Measurements from ENCODE around the gene CAMK1D. TPM values are rescaled to one million over a fixed set of nuclear protein-coding genes. Genes with fewer than 3 reads are reported as not detected.

The CAMK1D gene
- total RNA-seq, 4 donors from 2014 or later: 5.6 to 23.9 (median 7.4) TPM

DNA sequence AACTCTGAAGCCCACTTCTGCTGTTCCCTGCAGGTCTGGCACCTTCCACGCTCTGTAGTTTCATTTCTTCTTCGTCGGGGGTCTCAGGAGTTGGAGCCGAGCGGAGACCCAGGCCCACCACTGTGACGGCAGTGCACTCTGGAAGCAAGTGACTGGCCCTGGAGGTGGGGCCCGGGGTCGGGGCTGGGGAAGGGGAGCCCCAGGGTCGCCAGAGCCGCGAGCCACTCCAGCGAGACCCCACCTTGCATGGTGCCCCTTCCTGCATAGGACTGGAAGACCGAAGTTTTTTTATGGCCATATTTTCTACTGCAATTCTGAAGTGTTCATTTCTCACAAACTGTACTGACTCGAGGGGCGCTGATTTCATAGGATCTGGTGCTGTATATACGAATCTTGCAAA, 479.4 kb downstream of the CAMK1D start:
- Histone ChIP-seq H3K4me1 (no peaks in the 10 kb centered on the region), H3K36me3 (no peaks in the 10 kb centered on the region), H3K27me3 (no peaks in the 10 kb centered on the region), H3K4me3 (no peak overlapping the region), H3K9me3 (no peaks in the 10 kb centered on the region), H3K27ac (no peak overlapping the region)
- DNase-seq: no peak
- TF ChIP-seq, protein P1, sequence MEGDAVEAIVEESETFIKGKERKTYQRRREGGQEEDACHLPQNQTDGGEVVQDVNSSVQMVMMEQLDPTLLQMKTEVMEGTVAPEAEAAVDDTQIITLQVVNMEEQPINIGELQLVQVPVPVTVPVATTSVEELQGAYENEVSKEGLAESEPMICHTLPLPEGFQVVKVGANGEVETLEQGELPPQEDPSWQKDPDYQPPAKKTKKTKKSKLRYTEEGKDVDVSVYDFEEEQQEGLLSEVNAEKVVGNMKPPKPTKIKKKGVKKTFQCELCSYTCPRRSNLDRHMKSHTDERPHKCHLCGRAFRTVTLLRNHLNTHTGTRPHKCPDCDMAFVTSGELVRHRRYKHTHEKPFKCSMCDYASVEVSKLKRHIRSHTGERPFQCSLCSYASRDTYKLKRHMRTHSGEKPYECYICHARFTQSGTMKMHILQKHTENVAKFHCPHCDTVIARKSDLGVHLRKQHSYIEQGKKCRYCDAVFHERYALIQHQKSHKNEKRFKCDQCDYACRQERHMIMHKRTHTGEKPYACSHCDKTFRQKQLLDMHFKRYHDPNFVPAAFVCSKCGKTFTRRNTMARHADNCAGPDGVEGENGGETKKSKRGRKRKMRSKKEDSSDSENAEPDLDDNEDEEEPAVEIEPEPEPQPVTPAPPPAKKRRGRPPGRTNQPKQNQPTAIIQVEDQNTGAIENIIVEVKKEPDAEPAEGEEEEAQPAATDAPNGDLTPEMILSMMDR (IDR thresholded peaks at IDR 0.05): no peak
- no peak for TF ChIP-seq POLR2A (IDR thresholded peaks at IDR 0.05)

DNA sequence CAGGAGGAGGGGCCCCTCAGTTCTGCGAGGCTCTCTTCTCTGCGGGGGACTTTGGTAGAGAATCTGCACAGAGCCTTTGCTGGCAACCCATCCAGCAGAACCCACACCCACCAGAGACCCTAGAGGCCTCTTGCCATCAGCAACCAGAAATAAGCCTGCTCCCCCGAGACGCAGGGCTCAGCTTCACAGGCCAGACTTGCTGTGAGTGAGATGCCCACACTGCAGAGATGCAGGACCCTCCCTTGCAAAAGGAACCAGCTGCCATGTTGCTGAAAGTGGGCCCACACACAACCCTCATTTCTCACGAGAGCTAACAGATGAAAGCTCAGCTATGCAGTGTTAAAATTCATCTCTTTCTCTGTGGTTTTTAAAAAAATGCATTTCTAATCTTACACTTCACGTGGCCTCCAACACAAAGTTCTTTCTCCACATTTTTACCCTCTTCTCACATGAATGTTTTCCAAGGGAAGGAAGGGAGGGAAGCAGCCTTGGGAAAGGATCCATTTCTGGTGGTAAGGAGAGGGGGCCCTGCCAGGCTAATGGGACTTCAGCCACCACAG, 480.6 kb downstream of the CAMK1D start:
- Histone ChIP-seq H3K27ac (no peak overlapping the region), H3K9me3 (no peaks in the 10 kb centered on the region), H3K4me1 (no peaks in the 10 kb centered on the region), H3K4me3 (no peak overlapping the region), H3K36me3 (no peaks in the 10 kb centered on the region), H3K27me3 (no peaks in the 10 kb centered on the region)
- TF ChIP-seq POLR2A (IDR thresholded peaks at IDR 0.05): no peak
- TF ChIP-seq, protein P1 (IDR thresholded peaks at IDR 0.05): no peak
- DNase-seq: no peak

DNA sequence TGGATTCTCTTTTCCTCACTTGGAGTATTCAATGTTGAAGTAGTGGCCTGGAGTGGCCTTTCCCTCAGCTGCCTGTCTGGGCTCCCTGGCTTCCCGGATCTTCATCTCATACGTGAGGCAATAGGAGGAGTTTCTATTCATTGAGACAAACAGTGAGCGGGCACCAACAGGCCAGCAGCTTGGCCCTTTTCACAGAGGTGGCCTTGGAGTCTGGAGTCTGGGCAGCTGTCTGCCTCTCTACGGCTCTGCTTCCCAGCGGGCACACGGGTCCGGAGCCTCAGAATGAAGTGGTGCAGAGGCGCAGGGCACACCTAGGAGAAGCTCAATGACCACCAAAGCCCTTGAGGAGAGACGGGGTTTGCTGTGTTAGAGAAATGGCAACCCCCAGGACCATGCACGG, 482.7 kb downstream of the CAMK1D start:
- no peak for DNase-seq
- no peak overlapping the region for H3K4me3 ChIP-seq
- TF ChIP-seq, protein P1 (IDR thresholded peaks at IDR 0.05): no peak
- TF ChIP-seq POLR2A (IDR thresholded peaks at IDR 0.05): no peak
- H3K9me3 ChIP-seq: no peaks in the 10 kb centered on the region
- no peak overlapping the region for H3K27ac ChIP-seq
- no peaks in the 10 kb centered on the region for H3K36me3 ChIP-seq
- H3K4me1 ChIP-seq: no peaks in the 10 kb centered on the region
- H3K27me3 ChIP-seq: no peaks in the 10 kb centered on the region

DNA sequence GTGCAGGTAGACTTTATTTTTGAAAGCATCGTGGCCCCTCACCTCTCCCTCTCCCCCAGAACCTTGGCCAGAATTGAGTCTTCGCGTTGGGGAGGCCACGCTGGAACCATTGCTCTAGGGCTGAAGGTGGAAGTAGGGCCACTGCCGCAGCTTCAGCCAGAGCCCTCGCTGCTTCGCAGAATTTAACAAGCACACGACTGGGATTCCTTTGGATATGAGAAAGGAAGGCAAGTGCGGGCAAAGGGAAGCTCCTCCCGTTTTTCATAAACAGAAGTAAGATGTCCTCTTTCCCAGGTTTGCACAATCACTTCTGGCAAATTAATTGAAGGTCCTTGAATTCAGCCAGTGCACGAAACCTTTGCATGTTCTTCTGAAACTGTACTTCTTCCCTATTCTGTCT, 484.1 kb downstream of the CAMK1D start:
- Histone ChIP-seq H3K27me3 (no peaks in the 10 kb centered on the region), H3K4me3 (no peak overlapping the region), H3K27ac (no peak overlapping the region), H3K4me1 (no peaks in the 10 kb centered on the region), H3K36me3 (no peaks in the 10 kb centered on the region), H3K9me3 (no peaks in the 10 kb centered on the region)
- DNase-seq: no peak
- TF ChIP-seq, protein P1 (IDR thresholded peaks at IDR 0.05): no peak
- no peak for TF ChIP-seq POLR2A (IDR thresholded peaks at IDR 0.05)

DNA sequence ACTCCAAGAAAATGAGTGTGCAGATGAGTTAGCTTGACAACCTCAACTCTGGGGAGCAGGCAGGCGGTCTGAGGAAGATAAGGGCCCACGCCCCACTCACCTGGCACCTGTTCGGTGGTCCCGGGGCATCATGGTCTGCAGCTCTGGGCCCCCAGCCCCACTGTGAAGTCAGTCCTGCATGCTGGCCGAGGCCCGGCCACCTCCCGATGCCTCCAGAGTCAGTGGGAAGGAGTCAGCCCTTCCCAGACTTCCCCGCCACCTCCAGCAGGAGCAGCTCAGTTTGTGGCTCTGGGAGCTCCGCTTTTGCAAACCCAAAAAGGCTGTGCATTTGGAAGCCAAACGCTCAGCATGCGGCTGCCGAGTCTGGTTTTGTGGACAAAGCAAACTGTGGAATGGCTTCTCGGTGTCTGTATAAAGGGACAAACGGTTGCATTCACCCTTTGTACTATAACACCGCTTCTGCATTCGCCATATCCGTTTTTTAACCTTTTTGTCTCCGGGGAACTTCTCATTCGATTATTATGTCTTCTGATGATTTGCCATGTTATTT, 484.8 kb downstream of the CAMK1D start:
- no peaks in the 10 kb centered on the region for H3K4me1 ChIP-seq
- TF ChIP-seq, protein P1 (IDR thresholded peaks at IDR 0.05): no peak
- TF ChIP-seq POLR2A (IDR thresholded peaks at IDR 0.05): no peak

More for the DNA sequence above, 484.8 kb downstream of the CAMK1D start:
- Histone ChIP-seq H3K27me3 (no peaks in the 10 kb centered on the region), H3K27ac (no peak overlapping the region), H3K9me3 (no peaks in the 10 kb centered on the region), H3K36me3 (no peaks in the 10 kb centered on the region), H3K4me3 (no peak overlapping the region)
- DNase-seq: no peak
